Measurements from ENCODE around the gene GPR156.
"Not testable (repeated sequence)": the region's sequence is repeated elsewhere in the genome, so short reads cannot be mapped to it uniquely, and the experiment has no call there.

GPR156 gene

GRCh38 chr3:120224237-120224636 is 60.8 kb downstream of the GPR156 start:
- Histone ChIP-seq H3K9me2 (replicated peaks; ENCODE audit: control insufficient read depth, low read length) (no peaks in the 10 kb centered on the region), H3K36me3 (ENCODE audit: control insufficient read depth, low read length) (no peaks in the 10 kb centered on the region), H3K27ac (ENCODE audit: low read depth, low read length) (no peak overlapping the region), H3K79me2 (ENCODE audit: control insufficient read depth, low read length) (no peaks in the 10 kb centered on the region), H3K9me3 (ENCODE audit: control insufficient read depth, insufficient read depth, low read length) (no peaks in the 10 kb centered on the region), H4K20me1 (ENCODE audit: control insufficient read depth, insufficient read depth, low read depth, low read length) (no peaks in the 10 kb centered on the region), H3F3A (ENCODE audit: control insufficient read depth, insufficient read depth) (no peaks in the 10 kb centered on the region), H3K4me1 (ENCODE audit: control insufficient read depth, low read length) (no peaks in the 10 kb centered on the region), H3K4me2 (ENCODE audit: low read length) (no peak overlapping the region), H3K27me3 (ENCODE audit: control insufficient read depth, low read length) (no peaks in the 10 kb centered on the region), H3K4me3 (ENCODE audit: low read length) (no peak overlapping the region)
- no peak for TF ChIP-seq CTCF (IDR thresholded peaks at IDR 0.05; ENCODE audit: low read depth, low read length, poor library complexity, severe bottlenecking)
- TF ChIP-seq EZH2phosphoT487 (IDR thresholded peaks at IDR 0.05; ENCODE audit: borderline replicate concordance, low read length), result no peak

- Histone ChIP-seq H3K79me2 (ENCODE audit: control insufficient read depth, low read length) (no peaks in the 10 kb centered on the region), H4K20me1 (ENCODE audit: control insufficient read depth, insufficient read depth, low read depth, low read length) (no peaks in the 10 kb centered on the region), H3K27me3 (ENCODE audit: control insufficient read depth, low read length) (no peaks in the 10 kb centered on the region), H3K4me3 (ENCODE audit: low read length) (no peak overlapping the region), H3K9me3 (ENCODE audit: control insufficient read depth, insufficient read depth, low read length) (no peaks in the 10 kb centered on the region), H3F3A (ENCODE audit: control insufficient read depth, insufficient read depth) (no peaks in the 10 kb centered on the region), H3K27ac (ENCODE audit: low read depth, low read length) (no peak overlapping the region), H3K4me1 (ENCODE audit: control insufficient read depth, low read length) (no peaks in the 10 kb centered on the region), H3K36me3 (ENCODE audit: control insufficient read depth, low read length) (no peaks in the 10 kb centered on the region), H3K4me2 (ENCODE audit: low read length) (no peak overlapping the region), H3K9me2 (replicated peaks; ENCODE audit: control insufficient read depth, low read length) (no peaks in the 10 kb centered on the region)
- TF ChIP-seq EZH2phosphoT487 (IDR thresholded peaks at IDR 0.05; ENCODE audit: borderline replicate concordance, low read length) (no peak), CTCF (IDR thresholded peaks at IDR 0.05; ENCODE audit: low read depth, low read length, poor library complexity, severe bottlenecking) (no peak)
Measured at GRCh38 chr3:120218981-120219380, 66.0 kb downstream of the GPR156 start.

GRCh38 chr3:120216633-120217032 is 68.4 kb downstream of the GPR156 start:
- H3K27me3 ChIP-seq (ENCODE audit: control insufficient read depth, low read length); H3K9me3 ChIP-seq (ENCODE audit: control insufficient read depth, insufficient read depth, low read length); H3K4me1 ChIP-seq (ENCODE audit: control insufficient read depth, low read length); H3K36me3 ChIP-seq (ENCODE audit: control insufficient read depth, low read length); H3K9me2 ChIP-seq (replicated peaks; ENCODE audit: control insufficient read depth, low read length); H3K79me2 ChIP-seq (ENCODE audit: control insufficient read depth, low read length); H3K4me3 ChIP-seq (ENCODE audit: low read length); H3F3A ChIP-seq (ENCODE audit: control insufficient read depth, insufficient read depth); H4K20me1 ChIP-seq (ENCODE audit: control insufficient read depth, insufficient read depth, low read depth, low read length); H3K4me2 ChIP-seq (ENCODE audit: low read length); H3K27ac ChIP-seq (ENCODE audit: low read depth, low read length): not testable (repeated sequence)

GRCh38 chr3:120214176-120214575 is 70.8 kb downstream of the GPR156 start:
- no peaks in the 10 kb centered on the region for H3K9me3 ChIP-seq (ENCODE audit: control insufficient read depth, insufficient read depth, low read length)
- no peaks in the 10 kb centered on the region for H3K79me2 ChIP-seq (ENCODE audit: control insufficient read depth, low read length)
- no peak overlapping the region for H3K4me2 ChIP-seq (ENCODE audit: low read length)
- 0 out of 2 replicates have a peak, but pooled peaks cover 2% of the 10 kb centered on the region for H3K27me3 ChIP-seq (ENCODE audit: control insufficient read depth, low read length)
- no peaks in the 10 kb centered on the region for H3K4me1 ChIP-seq (ENCODE audit: control insufficient read depth, low read length)
- H3K9me2 ChIP-seq (replicated peaks; ENCODE audit: control insufficient read depth, low read length), result no peaks in the 10 kb centered on the region
- H4K20me1 ChIP-seq (ENCODE audit: control insufficient read depth, insufficient read depth, low read depth, low read length), result no peaks in the 10 kb centered on the region
- H3K36me3 ChIP-seq (ENCODE audit: control insufficient read depth, low read length), result no peaks in the 10 kb centered on the region
- H3K4me3 ChIP-seq (ENCODE audit: low read length), result no peak overlapping the region
- no peaks in the 10 kb centered on the region for H3F3A ChIP-seq (ENCODE audit: control insufficient read depth, insufficient read depth)
- TF ChIP-seq EZH2phosphoT487 (IDR thresholded peaks at IDR 0.05; ENCODE audit: borderline replicate concordance, low read length) (no peak), CTCF (IDR thresholded peaks at IDR 0.05; ENCODE audit: low read depth, low read length, poor library complexity, severe bottlenecking) (no peak)
- no peak overlapping the region for H3K27ac ChIP-seq (ENCODE audit: low read depth, low read length)
